NCI-H748 (cell line): Measurements from ENCODE around the gene IPO4.
"Not testable (repeated sequence)": the region's sequence is repeated elsewhere in the genome, so short reads cannot be mapped to it uniquely, and the experiment has no call there.

ENCODE experiments used
- DNase-seq: peaks from one replicate; lab custom pipeline; 2025; ENCODE audit not compliant: unreplicated experiment; lab: John Stamatoyannopoulos, UW

The IPO4 gene

DNA sequence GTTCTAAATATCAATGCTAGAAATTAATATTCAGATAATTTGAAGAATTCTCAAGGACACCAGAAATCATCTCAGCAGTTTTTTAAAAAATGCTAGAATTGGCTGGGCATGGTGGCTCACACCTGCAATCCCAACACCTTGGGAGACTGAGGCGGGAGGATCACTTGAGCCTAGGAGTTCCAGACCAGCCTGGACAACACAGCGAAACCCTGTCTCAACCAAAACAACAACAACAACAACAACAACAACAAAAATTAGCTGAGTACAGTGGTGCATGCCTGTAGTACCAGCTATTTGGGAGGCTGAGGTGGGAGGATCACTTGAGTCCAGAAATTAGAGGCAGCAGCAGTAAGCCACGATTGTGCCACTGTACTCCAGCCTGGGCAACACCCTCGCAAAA is 30.5 kb upstream of the IPO4 start:
- DNase-seq, result no peak

DNA sequence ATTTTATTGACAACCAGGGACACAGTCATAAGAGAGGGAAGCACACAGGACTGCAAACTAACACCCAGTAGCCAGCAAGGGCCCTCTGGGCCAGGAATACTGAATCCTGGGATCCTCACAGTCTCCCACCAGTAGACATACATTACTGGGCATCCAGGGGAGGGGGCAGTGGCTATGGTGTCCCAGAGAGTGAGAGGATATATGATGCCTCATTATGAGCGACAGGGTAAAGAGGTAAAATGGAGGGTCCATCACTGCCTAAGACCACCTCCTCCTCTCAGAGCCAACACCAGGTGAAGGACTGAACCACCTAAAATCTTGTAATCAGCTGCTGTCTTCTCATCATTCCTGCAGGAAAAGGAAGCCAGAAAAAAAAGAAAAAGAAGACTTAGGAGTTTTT is 28.3 kb upstream of the IPO4 start:
- not testable (repeated sequence) for DNase-seq

DNA sequence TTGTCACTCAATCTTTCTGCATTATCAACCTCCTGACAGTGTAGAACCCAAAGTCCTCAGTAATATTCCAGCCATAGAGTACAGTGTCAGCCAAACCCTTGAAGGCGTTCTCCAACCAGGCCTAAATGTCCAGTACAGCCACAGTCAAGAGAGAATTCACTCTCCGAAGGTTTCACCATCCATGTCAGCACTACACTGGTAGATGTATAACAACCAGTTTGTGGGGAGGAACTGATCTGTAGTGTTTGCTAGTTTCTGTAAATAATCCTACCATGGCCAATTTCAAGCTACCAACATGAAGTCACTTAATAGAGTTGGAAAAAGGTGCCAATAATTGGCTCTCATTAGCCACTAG is 27.7 kb upstream of the IPO4 start:
- DNase-seq, result no peak

DNA sequence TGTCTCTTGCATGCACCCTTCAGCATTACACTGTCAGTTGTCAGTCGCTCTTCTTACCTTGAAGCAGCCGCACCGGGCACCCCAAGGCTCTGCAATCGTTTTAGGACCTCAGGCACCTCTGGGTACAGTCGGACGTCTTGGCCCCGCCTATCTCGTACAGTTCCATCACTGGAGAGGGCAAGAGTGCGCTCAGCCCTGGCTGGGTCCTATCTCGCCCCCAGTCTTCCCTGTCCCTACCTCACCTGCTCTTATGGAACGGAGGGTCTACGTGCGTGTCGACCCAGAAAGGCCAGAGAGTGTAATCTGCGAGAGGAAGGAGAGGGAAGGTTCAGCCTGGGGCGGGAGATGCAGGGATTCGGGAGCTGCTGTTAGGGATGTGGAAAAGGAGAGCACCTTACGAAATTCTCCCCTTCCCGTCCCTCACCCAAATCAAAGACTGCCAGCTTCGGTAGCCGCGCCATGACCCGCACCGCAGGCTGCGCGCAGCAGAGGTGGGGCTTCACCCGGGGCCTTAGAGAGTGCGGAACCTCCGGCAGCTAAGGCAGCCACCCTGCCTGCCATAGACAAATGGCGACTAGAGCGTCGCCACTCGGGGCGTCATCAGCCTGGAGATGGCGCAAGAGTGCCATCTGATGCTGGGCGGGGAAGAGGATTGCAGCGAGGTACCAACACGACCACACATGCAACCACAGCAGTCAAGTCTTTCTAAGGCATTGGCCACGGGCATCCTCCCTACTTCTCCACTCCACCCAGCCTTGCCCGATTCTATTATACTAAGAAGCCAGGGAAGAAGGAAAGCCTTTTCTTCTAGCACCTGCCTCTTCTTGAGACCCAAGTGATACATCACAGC is 27.1 kb upstream of the IPO4 start, which contains the start of gene MDP1:
Gene MDP1, minus strand, starts transcription at position 572 of the 850 bp plus-strand sequence. Its CDS starts 111 bp downstream, at position 461.
- DNase-seq, result peak; percentile 91

DNA sequence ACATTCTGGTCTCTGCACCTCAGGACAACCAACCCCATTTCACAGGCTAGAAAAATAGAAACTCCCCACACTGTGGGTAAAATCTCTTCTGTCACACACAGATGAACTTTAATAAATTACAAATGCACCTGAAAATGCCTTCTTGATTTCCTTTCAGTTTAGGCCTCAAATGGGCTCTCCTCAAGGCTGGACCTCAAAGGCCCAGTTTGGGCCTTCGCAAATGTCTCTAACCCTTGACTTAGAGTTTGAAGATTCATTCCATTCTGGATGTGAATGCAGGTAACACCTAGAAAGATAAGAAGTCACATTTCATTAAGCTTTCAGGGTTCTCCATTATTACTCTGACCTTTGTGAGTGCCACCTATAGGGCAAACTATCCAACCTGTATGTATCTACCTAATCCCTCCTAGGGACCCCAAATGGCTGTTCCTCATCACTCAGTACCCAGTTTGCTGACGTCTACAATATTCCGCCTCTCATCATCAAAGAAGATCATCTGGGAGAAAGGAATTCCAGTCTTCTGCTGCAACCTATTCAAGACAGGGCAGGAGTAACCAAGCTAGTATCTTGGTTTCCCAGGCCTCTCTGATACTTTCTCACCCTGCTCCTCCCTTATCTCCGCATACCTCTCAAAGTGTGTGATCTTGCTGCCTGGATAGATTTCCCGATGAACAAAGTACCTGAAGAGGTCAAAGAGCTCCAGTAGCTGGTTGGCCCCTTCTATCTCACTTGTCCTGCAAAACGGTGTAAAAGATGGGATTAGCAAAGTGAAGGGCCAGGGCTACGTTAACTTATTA is 25.4 kb upstream of the IPO4 start:
- DNase-seq, result no peak

DNA sequence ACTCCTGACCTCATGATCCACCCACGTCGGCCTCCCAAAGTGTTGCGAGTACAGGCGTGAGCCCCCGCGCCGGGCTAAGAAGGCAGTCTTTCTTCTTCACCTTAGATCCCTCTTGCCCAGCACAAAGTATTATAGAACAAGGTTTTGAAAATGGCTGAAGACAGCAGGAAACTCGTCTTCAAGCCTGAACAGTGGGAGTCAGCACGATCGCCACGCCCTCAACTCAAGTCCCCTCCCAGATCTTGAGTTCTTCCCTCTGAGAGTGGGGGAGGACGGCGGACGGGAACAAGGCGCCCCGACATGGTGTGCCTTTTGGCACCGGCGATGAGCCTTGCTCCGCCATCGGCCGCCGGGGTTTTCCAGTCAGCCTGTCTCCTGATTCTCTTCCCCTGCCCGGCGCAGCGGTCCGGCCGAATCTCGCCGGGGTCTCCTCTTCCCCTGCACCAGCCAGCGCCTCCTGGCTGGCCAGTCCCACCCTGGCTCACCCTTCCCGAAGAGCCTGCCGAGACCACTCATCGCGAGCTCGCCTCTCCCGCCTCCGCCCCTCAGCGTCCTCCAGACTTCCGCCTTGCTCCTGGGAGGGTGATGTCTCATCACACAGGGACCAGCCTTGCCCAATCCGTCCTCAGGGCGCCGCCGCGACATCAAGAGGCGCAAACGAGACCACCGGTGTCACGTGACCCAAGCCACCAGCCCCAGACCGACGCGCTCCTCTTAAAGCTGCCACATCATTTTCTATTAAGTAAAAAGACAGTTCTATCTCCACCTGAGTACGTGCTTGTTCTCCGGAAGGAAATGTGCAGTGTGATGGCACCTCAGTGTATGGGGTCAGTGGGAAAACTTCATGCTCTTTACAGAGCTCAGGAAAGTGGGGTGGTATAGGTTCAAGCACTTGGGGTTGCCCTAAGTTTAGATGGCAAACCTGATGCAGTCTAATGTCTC is 24.6 kb upstream of the IPO4 start, which contains the start of gene CHMP4A:
Gene CHMP4A, minus strand, starts transcription at position 565 of the 942 bp plus-strand sequence. Its CDS starts 49 bp downstream, at position 516.
- DNase-seq, result peak; percentile 98

DNA sequence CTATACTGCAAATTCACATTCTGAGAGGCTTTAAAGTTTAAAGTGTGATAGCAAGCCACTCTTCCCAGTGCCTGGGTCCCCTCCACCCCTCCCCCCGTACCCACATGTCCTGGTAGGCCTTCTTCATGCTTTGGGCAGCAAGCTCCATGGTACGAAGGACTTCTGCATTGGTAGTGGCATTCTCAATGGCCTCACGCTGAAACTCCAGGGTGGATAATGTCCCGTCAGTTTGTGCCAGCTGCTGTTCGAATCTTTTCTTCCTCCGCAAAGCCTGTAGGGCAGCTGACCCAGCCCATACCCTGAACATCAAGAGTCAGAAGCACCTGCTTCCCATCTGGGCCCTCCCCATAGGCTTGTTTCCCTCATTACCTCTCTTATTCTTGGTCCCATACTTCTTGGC is 22.7 kb upstream of the IPO4 start:
- no peak for DNase-seq

DNA sequence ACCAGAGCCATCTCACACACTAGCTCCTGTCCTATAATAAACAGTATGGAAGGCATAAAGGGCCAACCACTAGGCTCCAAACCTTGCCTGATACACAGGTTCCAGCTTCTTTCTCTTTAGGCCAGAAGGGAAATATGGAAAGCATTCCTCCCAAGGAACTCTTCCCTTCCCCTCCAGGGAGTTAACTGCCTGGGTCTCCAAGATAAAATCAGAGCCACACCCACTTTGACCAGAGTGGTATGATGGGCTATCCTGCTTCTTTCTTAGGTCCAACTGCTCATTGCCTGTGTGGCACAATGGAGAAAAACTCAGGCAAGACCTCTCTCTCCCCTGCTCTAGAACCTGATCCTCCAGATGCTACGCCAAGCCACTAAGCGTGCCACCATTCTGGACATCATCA is 19.0 kb upstream of the IPO4 start:
- no peak for DNase-seq

DNA sequence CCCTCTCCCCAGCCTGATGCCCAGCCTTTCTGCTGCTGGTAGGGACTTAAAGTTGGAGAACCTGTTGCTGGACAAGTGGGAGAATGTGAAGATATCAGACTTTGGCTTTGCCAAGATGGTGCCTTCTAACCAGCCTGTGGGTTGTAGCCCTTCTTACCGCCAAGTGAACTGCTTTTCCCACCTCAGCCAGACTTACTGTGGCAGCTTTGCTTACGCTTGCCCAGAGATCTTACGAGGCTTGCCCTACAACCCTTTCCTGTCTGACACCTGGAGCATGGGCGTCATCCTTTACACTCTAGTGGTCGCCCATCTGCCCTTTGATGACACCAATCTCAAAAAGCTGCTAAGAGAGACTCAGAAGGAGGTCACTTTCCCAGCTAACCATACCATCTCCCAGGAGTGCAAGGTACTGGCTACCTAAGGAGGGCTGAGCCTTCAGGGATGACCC is 18.5 kb upstream of the IPO4 start:
- DNase-seq, result no peak

DNA sequence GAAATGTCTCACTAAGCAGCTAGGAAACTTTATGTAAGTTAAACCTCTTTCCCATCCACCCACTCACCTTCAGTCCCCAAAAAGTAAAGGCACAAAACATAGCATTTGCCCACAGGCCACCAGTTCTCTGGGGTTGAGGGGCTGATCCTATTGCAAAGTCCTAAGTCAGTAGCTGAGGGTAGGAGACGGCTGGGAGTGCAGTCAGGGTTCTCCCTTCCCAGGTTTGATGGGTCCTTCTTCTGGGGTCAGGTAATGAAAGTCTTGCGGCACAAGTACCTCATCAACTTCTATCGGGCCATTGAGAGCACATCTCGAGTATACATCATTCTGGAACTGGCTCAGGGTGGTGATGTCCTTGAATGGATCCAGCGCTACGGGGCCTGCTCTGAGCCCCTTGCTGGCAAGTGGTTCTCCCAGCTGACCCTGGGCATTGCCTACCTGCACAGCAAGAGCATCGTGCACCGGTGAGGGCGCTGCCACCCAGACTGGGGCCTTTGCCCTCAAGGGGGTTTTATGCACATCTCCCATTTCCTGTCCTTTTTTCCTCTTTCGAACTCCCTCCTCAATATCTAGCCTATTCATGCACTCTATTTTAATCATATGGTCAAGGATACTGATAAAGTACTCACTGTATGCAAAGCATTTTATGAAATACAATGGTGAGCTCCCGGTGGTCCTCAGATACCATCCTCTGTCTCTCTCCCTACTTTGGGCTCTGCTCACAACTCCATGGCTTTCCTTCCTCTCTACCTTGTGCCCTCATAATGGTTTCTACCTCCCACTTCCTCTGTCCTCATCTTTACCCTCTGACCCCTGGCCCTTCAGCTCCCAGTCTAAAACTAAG is 17.9 kb upstream of the IPO4 start:
- DNase-seq, result no peak

DNA sequence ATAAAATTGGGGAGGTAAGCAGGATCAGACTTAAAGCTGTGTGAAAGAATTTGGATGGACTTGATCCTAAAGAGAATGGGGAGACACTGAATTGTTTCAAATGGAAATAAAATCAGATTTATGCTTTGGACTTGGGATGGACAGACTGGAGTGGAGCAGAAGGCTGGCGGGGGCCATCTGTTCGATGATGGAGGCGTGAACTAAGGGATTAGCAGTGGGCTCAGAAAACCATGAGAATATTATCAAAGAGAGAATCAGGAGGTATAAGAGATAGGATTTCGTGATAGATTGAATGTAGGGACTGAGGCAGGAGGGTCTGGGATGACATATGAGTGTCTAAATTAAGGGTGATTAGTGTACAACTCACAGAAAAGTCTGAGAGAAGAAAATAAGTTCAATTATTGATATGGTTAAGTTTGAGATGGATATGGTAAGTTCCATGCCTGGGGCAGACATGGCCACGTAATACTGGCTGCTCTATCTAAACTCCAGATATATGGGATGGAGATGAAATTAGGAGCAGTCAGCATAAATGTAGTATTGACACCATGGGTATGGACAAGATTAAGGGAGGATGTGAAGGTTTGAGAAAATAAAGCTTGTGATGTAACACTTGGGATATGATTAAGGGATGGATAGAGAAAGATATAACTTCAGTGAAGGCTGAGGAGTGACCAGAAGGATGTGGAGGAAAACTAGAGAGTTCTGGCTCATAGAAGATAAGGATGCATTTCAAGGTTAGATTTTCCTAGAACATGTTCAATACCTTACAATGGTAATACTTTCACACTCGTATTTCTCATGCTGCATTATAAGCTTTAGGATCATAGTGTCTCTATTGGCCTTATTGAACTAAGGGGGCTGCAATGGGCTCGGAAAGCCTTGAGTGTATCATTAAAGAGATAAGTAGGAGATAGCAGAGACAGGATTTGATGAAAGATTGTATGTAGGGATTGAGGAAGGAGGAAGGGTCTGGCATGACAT is 15.8 kb upstream of the IPO4 start:
- DNase-seq, result no peak

DNA sequence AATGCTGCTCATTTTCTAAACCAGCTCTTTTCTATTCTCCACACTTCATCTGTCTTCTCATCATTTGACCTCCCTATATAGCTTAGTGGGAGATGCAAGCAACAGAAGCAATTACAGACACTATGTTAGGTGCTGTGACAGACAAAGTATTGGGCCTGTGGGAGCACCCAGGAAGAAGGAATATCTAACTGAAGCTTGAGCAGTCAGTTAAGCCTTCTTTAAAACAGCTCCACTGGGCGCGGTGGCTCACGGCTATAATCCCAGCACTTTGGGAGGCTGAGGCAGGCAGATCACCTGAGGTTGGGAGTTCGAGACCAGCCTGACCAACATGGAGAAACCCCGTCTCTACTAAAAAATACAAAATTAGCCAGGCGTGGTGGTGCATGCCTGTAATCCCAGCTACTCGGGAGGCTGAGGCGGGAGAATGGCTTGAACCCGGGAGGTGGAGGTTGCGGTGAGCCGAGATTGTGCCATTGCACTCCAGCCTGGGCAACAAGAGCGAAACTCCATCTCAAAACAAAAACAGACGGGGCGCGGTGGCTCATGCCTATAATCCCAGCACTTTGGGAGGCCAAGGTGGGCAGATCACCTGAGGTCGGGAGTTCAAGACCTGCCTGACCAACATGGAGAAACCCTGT is 14.8 kb upstream of the IPO4 start:
- not testable (repeated sequence) for DNase-seq

DNA sequence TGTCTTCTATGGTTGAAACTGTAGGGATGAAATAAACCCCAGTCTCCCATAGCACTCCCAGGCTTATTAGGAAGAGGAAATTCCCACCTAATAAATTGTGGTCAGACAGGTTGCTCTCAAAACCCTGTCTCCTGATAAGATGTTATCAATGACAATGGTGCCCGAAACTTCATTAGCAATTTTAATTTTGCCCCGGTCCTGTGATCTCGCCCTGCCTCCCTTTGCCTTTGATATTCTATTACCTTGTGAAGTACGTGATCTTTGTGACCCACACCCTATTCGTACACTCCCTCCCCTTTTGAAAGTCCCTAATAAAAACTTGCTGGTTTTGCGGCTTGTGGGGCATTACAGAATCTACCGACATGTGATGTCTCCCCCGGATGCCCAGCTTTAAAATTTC is 13.9 kb upstream of the IPO4 start:
- not testable (repeated sequence) for DNase-seq

DNA sequence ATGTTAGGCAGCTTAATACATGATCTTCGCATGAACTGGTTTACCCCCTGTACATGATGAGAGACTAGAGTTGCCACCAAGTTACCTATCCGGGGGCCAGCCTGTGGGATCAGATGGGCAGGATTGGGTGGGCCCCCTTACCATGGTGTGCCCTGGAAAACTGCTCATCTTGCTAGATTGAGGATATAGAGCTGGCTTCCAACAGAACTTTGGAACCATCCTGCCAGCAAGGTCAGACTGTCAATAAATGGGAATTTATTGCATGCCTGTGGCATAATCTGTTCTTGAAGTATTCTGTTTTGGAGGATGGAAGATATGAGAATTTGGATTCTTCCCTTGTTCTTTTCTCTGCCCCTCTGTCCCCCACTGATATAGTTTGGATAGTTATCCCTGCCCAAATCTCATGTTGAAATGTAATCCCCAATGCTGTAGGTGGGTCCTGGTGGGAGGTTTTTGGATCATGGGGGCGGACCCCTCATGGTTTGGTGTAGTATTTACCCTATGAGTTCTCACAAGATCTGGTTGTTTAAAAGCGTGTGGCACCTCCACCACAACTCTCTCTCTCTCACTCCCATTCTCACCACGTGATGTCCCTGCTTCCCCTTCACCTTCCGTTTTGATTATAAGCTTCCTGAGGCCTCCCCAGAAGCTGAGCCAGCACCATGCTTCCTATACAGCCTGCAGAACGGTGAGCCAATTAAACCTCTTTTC is 10.4 kb upstream of the IPO4 start:
- DNase-seq, result no peak

DNA sequence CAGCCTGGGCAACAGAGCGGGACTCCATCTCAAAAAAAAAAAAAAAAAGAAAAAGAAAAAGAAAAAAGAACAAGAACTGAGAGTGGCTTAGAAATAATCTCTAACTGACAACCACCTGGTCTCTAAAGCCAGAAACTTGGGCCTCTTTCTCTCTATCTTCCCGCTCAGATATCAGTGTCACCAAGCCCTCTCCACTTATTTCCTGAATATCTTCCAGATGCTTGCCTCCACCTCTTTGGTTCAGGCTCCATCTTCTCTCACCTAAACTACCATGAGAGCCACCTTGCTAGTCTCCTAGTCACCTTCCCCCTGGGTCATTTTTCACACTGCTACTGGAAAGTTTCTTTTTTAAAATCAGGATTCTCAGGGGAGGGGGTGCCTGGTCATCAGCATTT is 8.4 kb upstream of the IPO4 start:
- DNase-seq, result no peak

DNA sequence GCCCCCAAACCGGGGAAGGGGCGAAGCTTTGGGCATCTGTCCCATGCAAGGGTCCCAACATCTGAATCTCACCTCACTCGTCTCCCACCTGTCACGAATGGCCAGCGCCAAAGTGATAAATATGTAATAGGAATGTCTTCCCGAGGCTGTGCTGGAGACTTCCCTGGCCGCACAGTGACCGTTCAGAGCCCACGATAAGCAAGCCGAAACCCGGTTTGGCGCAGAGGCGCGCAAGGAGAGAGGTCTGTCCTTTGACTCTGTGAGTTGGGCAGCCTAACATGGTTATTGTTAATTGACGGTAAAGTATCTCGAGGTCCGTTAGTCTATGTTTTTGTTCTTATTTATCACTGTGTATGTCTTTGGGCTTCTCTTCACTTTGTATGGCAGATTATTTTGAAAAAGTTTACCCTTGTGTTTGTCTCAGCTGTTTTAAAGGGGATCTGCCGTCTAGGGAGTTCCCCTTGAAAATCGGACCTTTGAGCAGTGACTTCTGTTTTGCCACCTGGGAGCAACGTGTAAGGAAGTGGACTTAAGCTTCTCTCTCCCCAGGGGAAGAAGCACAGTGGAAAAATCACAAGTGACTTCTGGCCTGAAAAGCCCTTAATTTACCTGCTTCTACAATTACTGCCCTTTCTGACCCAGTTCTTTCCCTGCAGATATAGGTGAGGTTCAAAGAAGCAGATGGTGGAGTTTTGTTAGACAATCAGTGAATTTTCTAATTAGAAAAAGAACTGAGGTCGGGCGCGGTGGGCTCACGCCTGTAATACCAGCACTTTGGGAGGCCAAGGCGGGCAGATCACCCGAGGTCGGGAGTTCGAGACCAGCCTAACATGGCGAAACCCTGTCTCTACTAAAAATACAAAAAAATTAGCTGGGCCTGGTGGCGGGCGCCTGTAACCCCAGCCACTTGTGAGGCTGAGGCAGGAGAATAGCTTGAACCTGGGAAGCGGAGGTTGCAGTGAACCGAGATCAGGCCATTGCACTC is 7.7 kb upstream of the IPO4 start:
- DNase-seq, result peak; percentile 51
